LNCAP (cell line): ENCODE data around the gene PCGF1.

Experiments
- CTCF ChIP-seq: fragments of 450-650 bp; IDR thresholded peaks from 2 replicates; pipeline ENCODE4 v1.5.1; 2017; ENCODE audit warnings: mild to moderate bottlenecking

The PCGF1 gene

DNA sequence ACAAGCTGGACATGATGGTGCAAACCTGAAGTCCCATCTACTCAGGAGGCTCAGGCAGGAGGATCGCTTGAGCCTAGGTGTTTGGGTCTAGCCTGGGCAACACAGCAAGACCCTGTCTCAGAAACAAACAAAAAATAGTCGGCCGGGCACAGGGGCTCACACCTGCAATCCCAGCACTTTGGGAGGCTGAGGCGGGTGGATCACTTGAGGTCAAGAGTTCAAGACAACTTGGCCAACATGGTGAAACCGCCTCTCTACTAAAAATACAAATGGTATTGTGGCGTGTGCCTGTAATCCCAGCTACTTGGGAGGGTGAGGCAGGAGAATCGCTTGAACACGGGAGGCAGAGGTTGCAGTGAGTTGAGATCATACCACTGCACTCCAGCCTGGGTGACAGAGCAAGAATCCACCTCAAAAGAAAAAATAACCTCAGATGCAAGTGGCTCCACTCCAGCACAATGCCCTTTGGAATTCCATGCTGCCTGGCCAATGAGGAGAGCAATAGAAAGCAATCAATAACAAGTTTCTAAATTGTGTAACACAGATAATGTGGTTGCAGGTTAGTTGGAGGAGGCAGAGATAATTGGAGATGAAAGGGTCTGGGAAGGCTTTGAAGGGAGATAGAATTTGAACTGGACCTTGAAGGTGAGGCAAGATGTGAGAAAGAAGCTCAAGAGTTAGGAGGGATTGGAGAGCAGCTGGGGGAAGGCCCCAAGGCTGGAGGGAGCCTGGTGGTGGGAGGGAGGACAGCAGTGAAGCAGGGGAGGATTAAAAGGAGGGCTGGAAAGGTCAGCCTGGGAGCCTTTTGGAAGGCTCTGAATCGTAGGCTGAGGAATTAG is 18.6 kb downstream of the PCGF1 start:
- no peak for TF ChIP-seq CTCF

DNA sequence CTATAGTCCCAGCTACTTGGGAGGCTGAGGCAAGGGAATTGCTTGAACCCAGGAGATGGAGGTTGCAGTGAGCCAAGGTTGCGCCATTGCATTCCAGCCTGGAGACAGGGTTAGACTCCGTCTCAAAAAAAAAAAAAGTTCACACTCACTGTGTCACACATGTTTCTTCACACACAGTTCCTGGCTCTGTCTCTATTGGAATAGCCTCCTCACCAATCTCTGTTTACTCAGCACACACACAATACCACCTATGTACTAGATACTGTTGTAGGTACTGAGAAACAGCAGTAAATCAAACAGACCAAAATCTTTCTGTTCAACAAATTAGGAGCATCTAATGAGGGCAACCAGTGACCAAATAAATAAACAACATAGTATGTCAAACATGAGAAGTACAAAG is 21.4 kb downstream of the PCGF1 start:
- TF ChIP-seq CTCF, result no peak

DNA sequence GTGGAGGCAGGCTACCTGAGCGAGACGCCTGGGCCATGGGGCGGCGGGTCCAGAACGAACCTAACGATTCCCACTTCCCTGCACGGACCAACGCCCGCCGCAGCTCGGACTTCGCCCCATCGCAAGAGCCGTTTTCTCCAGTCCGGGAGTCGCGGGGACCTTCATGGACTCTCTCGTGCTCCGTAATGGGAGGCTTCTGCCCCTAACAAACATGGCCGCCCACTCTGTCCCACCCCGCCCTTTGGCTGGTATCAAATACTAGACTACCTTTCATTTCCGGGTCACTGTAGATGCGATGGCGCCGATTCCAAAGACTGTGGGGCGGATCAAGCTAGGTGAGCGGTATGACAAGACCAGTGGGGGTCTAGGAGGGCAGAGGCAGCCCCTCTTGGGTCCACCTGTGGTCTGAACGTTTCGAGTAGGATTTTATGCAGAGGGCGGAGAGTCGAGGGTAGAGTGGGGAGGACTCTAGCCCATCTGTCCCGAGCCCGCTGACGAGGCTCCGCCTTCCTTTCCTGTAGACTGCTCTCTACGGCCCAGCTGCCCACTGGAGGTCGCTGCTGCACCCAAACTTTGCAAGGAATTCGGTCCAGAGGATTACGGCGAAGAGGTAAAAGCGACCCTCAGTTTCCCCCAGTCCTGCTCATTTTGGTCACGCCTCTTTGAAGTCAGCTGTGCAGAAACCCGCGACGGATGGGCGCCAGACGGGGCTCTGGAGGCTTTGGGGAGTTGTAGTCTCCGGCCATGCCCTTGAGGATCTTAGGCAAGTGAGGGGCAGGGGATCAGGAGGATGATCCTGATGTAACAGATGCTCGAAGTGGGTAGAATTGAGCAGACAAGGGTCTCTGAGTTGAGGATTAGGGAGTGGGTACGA is 24.5 kb downstream of the PCGF1 start, which contains the start of the genes CCDC142 and TTC31:
Gene CCDC142, minus strand, starts transcription at position 198 of the 874 bp plus-strand sequence. Its CDS starts 161 bp downstream, at position 37.
Gene TTC31, plus strand, starts transcription at position 281 of the 874 bp plus-strand sequence. Its CDS starts 15 bp downstream, at position 296.
- TF ChIP-seq CTCF, result peak; percentile 62

DNA sequence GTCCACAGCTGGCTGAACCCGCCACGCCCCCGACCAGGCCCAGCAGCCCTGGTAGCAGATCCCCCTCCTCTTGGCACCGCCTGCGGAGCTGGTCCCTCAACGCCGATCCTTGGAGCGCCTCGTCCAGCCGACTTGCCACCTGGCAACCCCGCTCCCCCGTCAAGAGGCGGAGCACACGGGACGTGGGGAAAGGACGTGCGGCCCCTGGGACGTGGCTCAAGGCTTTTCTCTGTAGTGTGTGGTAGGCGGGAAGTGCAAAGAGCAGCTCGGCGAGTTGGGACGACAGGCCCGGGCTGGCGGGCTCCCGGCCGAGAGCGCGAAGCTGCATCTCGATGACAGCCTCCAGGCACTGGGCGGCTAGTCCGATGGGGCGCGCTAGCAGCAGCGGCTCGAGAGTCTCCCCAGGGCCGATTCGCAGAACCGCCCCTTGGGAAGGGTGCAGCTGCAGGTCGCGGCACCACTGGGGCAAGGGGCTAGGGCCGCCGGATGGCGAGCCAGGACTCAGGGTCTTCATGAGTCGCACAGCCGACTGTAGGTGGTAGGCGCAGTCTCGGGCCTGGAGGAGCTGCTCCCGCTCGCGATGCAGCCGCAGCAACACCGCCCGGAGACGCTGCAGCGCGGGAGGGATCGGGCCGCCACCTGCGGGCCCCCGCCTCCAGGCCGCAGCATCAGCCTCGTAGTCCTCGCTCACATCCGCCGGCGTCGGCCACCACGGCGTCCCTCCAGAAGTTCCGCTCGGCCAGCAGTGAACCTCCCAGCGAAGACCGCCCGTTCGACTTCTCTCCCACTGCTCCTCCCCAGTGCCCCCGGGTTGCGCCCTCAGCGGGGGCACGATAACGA is 25.3 kb downstream of the PCGF1 start:
- TF ChIP-seq CTCF, result no peak

DNA sequence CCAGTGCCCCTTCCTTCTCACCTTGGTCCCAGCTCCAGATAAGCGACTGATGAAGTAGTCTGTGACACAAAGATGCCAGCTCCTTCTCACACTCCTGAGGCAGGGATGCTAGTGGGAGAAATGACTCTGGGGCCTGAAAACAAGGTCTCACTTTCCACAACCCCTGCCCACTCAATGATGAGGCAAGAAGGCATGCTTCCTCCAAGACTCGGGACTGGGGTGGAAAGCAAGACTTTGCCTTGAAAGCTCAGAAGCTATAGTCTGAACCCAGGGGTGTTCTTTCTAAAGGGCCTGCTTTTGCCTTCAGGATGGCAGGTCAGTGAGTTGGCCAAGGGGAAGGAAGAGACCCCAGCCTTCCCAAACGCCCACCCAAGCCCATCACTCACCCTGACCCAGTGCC is 26.1 kb downstream of the PCGF1 start:
- TF ChIP-seq CTCF, result no peak

GRCh38 chr2:74474899-74475298 is 32.6 kb downstream of the PCGF1 start:
- no peak for TF ChIP-seq CTCF

DNA sequence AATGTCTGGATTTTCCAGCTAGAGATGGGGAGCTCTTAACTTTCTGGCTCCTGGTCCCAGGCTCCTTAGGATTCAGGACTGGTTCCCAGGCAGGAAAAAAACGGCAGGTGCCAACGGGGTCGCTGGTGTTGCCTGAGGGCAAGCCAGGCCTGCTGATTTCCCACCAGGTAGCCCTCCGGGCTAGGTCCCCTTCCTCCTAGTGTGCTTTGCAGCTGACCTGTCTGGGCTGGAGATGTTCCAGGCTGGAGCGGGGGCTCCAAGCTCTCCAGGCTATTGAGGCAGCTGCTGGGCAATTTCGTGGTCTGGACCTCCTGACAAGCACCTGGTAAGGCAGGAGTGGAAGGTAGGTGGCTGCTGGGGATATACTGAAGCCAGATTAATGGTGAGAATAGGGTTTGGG is 33.0 kb downstream of the PCGF1 start:
- TF ChIP-seq CTCF, result no peak
